Measurements from ENCODE around the gene SNX4. TPM values are rescaled to one million over a fixed set of nuclear protein-coding genes. Genes with fewer than 3 reads are reported as not detected.

The SNX4 gene
- total and polyA plus RNA-seq, 2 of the 4 experiments (the other 2 are of a cell fraction) = 10.7 to 25.6 TPM

DNA sequence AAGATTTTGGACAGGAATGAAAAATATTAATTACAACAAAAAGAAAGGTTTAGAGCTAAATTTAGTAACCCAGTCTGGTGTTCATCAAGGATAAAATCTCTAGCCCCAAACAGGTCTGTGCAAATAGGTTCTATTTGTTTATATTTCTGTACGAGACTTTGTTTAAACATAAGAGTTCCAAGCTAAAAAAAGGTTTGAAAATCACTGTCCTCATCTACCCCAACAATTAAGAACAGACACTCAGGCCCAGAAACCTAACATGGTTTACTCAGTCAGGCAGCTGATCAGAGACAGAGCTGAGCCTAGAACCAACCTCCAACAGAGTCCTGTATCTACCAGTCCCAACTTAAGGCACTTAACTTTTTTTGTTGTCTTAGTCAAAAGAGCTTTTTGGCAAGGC is 49.3 kb downstream of the SNX4 start:
- intact Hi-C loops (cut with micrococcal nuclease) (no loop called here), in situ Hi-C loops (cut with MboI; ENCODE audit: low sequenced_read_pairs) (no loop called here), dilution Hi-C loops (cut with HindIII; ENCODE audit: low sequenced_read_pairs, unreplicated experiment) (no loop called here)
- Histone ChIP-seq H3K23ac (ENCODE audit: low read depth, low read length) (peak overlapping the region; percentile 52; the same call in 1 of the 2 replicates), H4K91ac (ENCODE audit: insufficient read depth, low read depth, low read length) (no peak overlapping the region), H3K79me1 (ENCODE audit: low read depth in 1 of 2, low read length in 2 of 2) (peaks cover 8 to 19% of the 10 kb centered on the region in 2 experiments), H3K9me1 (ENCODE audit: insufficient read depth, low read length) (peaks cover 5% of the 10 kb centered on the region), H3K18ac (ENCODE audit: low read depth, low read length) (no peak overlapping the region), H3K14ac (replicated peaks; ENCODE audit: low read depth, low read length) (0 out of 2 replicates have a peak overlapping the region, but pooled peaks have one; percentile 39), H3K4me1 (ENCODE audit: control insufficient read depth, insufficient read depth, low read length) (no peaks in the 10 kb centered on the region; the same call in 1 of the 2 replicates), H3K36me3 (ENCODE audit: control insufficient read depth, insufficient read depth, low read length) (peaks cover 36% of the 10 kb centered on the region), H2BK5ac (ENCODE audit: low read depth, low read length, poor library complexity, severe bottlenecking) (peak overlapping the region; percentile 49), H3K4ac (ENCODE audit: low read depth, low read length) (0 out of 2 replicates have a peak overlapping the region, but pooled peaks have one; percentile 47), H3K27ac (ENCODE audit: insufficient read depth, low read length) (peak overlapping the region; percentile 2; the same call in 1 of the 2 replicates), H3K27me3 (ENCODE audit: control insufficient read depth, insufficient read depth, low read length) (no peaks in the 10 kb centered on the region), H2BK120ac (ENCODE audit: low read depth, low read length) (no peak overlapping the region), H4K20me1 (ENCODE audit: insufficient read depth, low read length) (no peaks in the 10 kb centered on the region), H2AK9ac (replicated peaks; ENCODE audit: low read depth, low read length, poor library complexity) (no peak overlapping the region), H3K56ac (ENCODE audit: extremely low read depth, insufficient read depth, low read length) (no peak overlapping the region), H2BK20ac (ENCODE audit: low read depth, low read length) (no peak overlapping the region), H3K4me3 (ENCODE audit: insufficient read depth, low read depth, low read length) (no peak overlapping the region), H2AFZ (replicated peaks; ENCODE audit: low read length, poor library complexity) (no peak overlapping the region), H3K9ac (ENCODE audit: low read depth, low read length) (no peak overlapping the region), H2BK15ac (ENCODE audit: low read depth, low read length) (no peak overlapping the region; the same call in 2 of the 3 replicates), H4K8ac (ENCODE audit: low read depth in 2 of 2, low read length in 2 of 2) (no peak overlapping the region), H3K4me2 (ENCODE audit: low read depth, low read length) (no peak overlapping the region), H2AK5ac (ENCODE audit: low read depth, low read length) (no peak overlapping the region), H4K5ac (ENCODE audit: low read depth, low read length) (no peak overlapping the region), H3K9me3 (ENCODE audit: control insufficient read depth, insufficient read depth, low read length) (peaks cover 2% of the 10 kb centered on the region; the same call in 1 of the 2 replicates)
- DNase-seq (peak; percentile 10), ATAC-seq (ENCODE audit: low read depth) (peak; percentile 53; the same call in 1 of the 2 replicates)
- no TSS peak for BruUV-seq (replicated peaks)
- CTCF ChIA-PET = interaction anchor here (1.0 kb wide), 1 partner anchor 10 kb away, joined by 3 read pairs; no protein-coding TSS in a partner anchor
- POLR2A ChIA-PET (ENCODE audit: unreplicated experiment) = interaction anchor here (0.6 kb wide), 1 partner anchor 697 kb away, joined by 5 read pairs; no protein-coding TSS in a partner anchor
- WGBS, 2 experiments (ENCODE audit: extremely low coverage in 2 of 2, insufficient read length in 1 of 2) = no CpG with 5 or more reads among the region's 1 CpG
- TF ChIP-seq, protein P1, sequence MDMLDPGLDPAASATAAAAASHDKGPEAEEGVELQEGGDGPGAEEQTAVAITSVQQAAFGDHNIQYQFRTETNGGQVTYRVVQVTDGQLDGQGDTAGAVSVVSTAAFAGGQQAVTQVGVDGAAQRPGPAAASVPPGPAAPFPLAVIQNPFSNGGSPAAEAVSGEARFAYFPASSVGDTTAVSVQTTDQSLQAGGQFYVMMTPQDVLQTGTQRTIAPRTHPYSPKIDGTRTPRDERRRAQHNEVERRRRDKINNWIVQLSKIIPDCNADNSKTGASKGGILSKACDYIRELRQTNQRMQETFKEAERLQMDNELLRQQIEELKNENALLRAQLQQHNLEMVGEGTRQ (IDR thresholded peaks at IDR 0.05; ENCODE audit: low read depth, low read length) = no peak
- TF ChIP-seq RAD21 (IDR thresholded peaks at IDR 0.05; ENCODE audit: low read length) (no peak), CHD1 (IDR thresholded peaks at IDR 0.05; ENCODE audit: low read depth, low read length) (no peak), NFE2L2 (IDR thresholded peaks at IDR 0.05; ENCODE audit: low read depth, low read length) (no peak), SMC3 (IDR thresholded peaks at IDR 0.05; ENCODE audit: low read depth, low read length) (no peak), MXI1 (IDR thresholded peaks at IDR 0.05; ENCODE audit: borderline replicate concordance, low read depth, low read length) (no peak), MAZ (IDR thresholded peaks at IDR 0.05; ENCODE audit: borderline replicate concordance, low read depth, low read length) (no peak), POLR2A (IDR thresholded peaks at IDR 0.05; ENCODE audit: low read depth, low read length) (no peak), CEBPB (IDR thresholded peaks at IDR 0.05; ENCODE audit: low read depth, low read length) (no peak), FOS (IDR thresholded peaks at IDR 0.05; ENCODE audit: low read depth, low read length) (no peak), BHLHE40 (IDR thresholded peaks at IDR 0.05; ENCODE audit: low read depth, low read length) (no peak), RCOR1 (IDR thresholded peaks at IDR 0.05; ENCODE audit: insufficient replicate concordance, low read length) (no peak), MAFK (IDR thresholded peaks at IDR 0.05; ENCODE audit: low read depth, low read length) (no peak), RFX5 (IDR thresholded peaks at IDR 0.05; ENCODE audit: low read depth, low read length) (no peak)
- TF ChIP-seq, protein P2, sequence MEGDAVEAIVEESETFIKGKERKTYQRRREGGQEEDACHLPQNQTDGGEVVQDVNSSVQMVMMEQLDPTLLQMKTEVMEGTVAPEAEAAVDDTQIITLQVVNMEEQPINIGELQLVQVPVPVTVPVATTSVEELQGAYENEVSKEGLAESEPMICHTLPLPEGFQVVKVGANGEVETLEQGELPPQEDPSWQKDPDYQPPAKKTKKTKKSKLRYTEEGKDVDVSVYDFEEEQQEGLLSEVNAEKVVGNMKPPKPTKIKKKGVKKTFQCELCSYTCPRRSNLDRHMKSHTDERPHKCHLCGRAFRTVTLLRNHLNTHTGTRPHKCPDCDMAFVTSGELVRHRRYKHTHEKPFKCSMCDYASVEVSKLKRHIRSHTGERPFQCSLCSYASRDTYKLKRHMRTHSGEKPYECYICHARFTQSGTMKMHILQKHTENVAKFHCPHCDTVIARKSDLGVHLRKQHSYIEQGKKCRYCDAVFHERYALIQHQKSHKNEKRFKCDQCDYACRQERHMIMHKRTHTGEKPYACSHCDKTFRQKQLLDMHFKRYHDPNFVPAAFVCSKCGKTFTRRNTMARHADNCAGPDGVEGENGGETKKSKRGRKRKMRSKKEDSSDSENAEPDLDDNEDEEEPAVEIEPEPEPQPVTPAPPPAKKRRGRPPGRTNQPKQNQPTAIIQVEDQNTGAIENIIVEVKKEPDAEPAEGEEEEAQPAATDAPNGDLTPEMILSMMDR (conservative IDR thresholded peaks at IDR 0.05; ENCODE audit: low read depth, low read length) = no peak
- TF ChIP-seq, protein P3, sequence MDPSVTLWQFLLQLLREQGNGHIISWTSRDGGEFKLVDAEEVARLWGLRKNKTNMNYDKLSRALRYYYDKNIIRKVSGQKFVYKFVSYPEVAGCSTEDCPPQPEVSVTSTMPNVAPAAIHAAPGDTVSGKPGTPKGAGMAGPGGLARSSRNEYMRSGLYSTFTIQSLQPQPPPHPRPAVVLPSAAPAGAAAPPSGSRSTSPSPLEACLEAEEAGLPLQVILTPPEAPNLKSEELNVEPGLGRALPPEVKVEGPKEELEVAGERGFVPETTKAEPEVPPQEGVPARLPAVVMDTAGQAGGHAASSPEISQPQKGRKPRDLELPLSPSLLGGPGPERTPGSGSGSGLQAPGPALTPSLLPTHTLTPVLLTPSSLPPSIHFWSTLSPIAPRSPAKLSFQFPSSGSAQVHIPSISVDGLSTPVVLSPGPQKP (IDR thresholded peaks at IDR 0.05; ENCODE audit: borderline replicate concordance, low read depth, low read length) = no peak
